Suprapubic skin (tissue), 4 donors: ENCODE measurements around the gene FUT7. TPM values are rescaled to one million over a fixed set of nuclear protein-coding genes. Genes with fewer than 3 reads are reported as not detected.

ENCODE experiments used
- DNase-seq, 2 donors: peaks; one replicate each; pipeline ENCODE4 v3.0.0-alpha.2; 2019; ENCODE audit warnings: low spot score in 2 of 2
- H3K27ac ChIP-seq: fragments of 200-600 bp; sonication (generic); one replicate; pipeline ENCODE4 v1.5.1; 2019
- H3K27me3 ChIP-seq: fragments of 200-600 bp; sonication (generic); one replicate; pipeline ENCODE4 v1.5.1; 2019
- H3K36me3 ChIP-seq: fragments of 200-600 bp; sonication (generic); one replicate; pipeline ENCODE4 v1.5.1; 2019
- H3K4me1 ChIP-seq: fragments of 200-600 bp; sonication (generic); one replicate; pipeline ENCODE4 v1.5.1; 2019
- H3K4me3 ChIP-seq: fragments of 200-600 bp; sonication (generic); one replicate; pipeline ENCODE4 v1.5.1; 2019; ENCODE audit warnings: mild to moderate bottlenecking
- H3K9me3 ChIP-seq: fragments of 200-600 bp; sonication (generic); one replicate; pipeline ENCODE4 v1.5.1; 2019
- CTCF ChIP-seq, 2 donors: fragments of 200-600 bp in 1 of 2; fragments of 450-650 bp in 1 of 2; sonication (generic) in 1 of 2; IDR thresholded peaks; one replicate each; pipeline ENCODE4 v1.5.1; 2016 to 2019; ENCODE audit warnings: antibody characterized with exemption in 2 of 2, mild to moderate bottlenecking in 1 of 2, moderate library complexity in 1 of 2
- EP300 ChIP-seq: sonication (generic); formaldehyde crosslinking; IDR thresholded peaks from one replicate; pipeline ENCODE4 v1.6.1; 2017; ENCODE audit warnings: antibody characterized with exemption
- POLR2A ChIP-seq, 2 donors: fragments of 450-650 bp; IDR thresholded peaks; one replicate each; pipeline ENCODE4 v1.6.1; 2017; ENCODE audit warnings: antibody characterized with exemption in 2 of 2, mild to moderate bottlenecking in 2 of 2, moderate library complexity in 2 of 2
- POLR2AphosphoS5 ChIP-seq, 3 donors: sonication (generic); formaldehyde crosslinking; IDR thresholded peaks; one replicate each; pipeline ENCODE4 v1.6.1; 2017; ENCODE audit warnings: antibody characterized with exemption in 3 of 3
- WGBS: methylation state at CpG from one replicate; pipeline ENCODE4 v1.1.5; 2018; 5-methylcytosine and 5-hydroxymethylcytosine counted together
- total RNA-seq, 4 donors: library from RNA; depleted of rRNA; stranded (reverse); fragments of >200 nt; gene quantifications; one replicate each; pipeline ENCODE4 v1.1.0, GENCODE V29; 2016

FUT7 gene
- total RNA-seq, 4 donors from 2014 or later = 0.72 TPM; not detected in 3

- WGBS = 95% methylated on average over 15 of the region's 20 CpGs
- TF ChIP-seq POLR2AphosphoS5 (IDR thresholded peaks at IDR 0.05) (no peak), EP300 (no peak), CTCF (IDR thresholded peaks at IDR 0.05) (no peak), POLR2A (IDR thresholded peaks at IDR 0.05) (no peak)
- no peaks in the 10 kb centered on the region for H3K27me3 ChIP-seq
- no peak overlapping the region for H3K27ac ChIP-seq
- H3K4me1 ChIP-seq = no peaks in the 10 kb centered on the region
- peaks cover 85% of the 10 kb centered on the region for H3K36me3 ChIP-seq
- no peak overlapping the region for H3K4me3 ChIP-seq
- no peak for DNase-seq
- H3K9me3 ChIP-seq = no peaks in the 10 kb centered on the region
Observed at GRCh38 chr9:137013571-137013940, 18.3 kb downstream of the FUT7 start.

- no peaks in the 10 kb centered on the region for H3K9me3 ChIP-seq
- no peak overlapping the region for H3K27ac ChIP-seq
- H3K36me3 ChIP-seq = peaks cover 87% of the 10 kb centered on the region
- H3K4me1 ChIP-seq = no peaks in the 10 kb centered on the region
- TF ChIP-seq POLR2AphosphoS5 (IDR thresholded peaks at IDR 0.05) = no peak
- no peak for TF ChIP-seq CTCF (IDR thresholded peaks at IDR 0.05)
- no peak for DNase-seq
- H3K4me3 ChIP-seq = no peak overlapping the region
- no peaks in the 10 kb centered on the region for H3K27me3 ChIP-seq
- 92% methylated on average over 20 of the region's 67 CpGs for WGBS
Observed at GRCh38 chr9:137012694-137013570, 19.0 kb downstream of the FUT7 start.

GRCh38 chr9:137011907-137012675 lies 19.8 kb downstream of the FUT7 start:
- TF ChIP-seq POLR2A (IDR thresholded peaks at IDR 0.05) (no peak), POLR2AphosphoS5 (IDR thresholded peaks at IDR 0.05) (no peak), CTCF (IDR thresholded peaks at IDR 0.05) (no peak), EP300 (no peak)
- Histone ChIP-seq H3K27me3 (no peaks in the 10 kb centered on the region), H3K27ac (no peak overlapping the region), H3K36me3 (peaks cover 84% of the 10 kb centered on the region), H3K9me3 (no peaks in the 10 kb centered on the region), H3K4me3 (no peak overlapping the region), H3K4me1 (no peaks in the 10 kb centered on the region)
- DNase-seq = no peak
- no CpG with 5 or more reads among the region's 39 CpGs for WGBS

- Histone ChIP-seq H3K9me3 (no peaks in the 10 kb centered on the region), H3K27me3 (no peaks in the 10 kb centered on the region), H3K27ac (no peak overlapping the region), H3K36me3 (peaks cover 75% of the 10 kb centered on the region), H3K4me1 (no peaks in the 10 kb centered on the region), H3K4me3 (no peak overlapping the region)
- no peak for DNase-seq
- TF ChIP-seq EP300 = no peak
- no peak for TF ChIP-seq CTCF (IDR thresholded peaks at IDR 0.05)
- no peak for TF ChIP-seq POLR2AphosphoS5 (IDR thresholded peaks at IDR 0.05)
- 96% methylated on average over 23 of the region's 24 CpGs for WGBS
Observed at GRCh38 chr9:137011156-137011555, 20.7 kb downstream of the FUT7 start.
